ENCODE data around the gene TMEM220.
"Not testable (repeated sequence)": the region's sequence is repeated elsewhere in the genome, so short reads cannot be mapped to it uniquely, and the experiment has no call there.

The TMEM220 gene

GRCh38 chr17:10699856-10700255 lies 30.0 kb downstream of the TMEM220 start:
- Histone ChIP-seq H3K4me2 (ENCODE audit: low read length) (no peak overlapping the region), H3K79me2 (ENCODE audit: control insufficient read depth, low read length) (peaks cover 51% of the 10 kb centered on the region)

GRCh38 chr17:10698096-10698818 lies 31.6 kb downstream of the TMEM220 start:
- H3K79me2 ChIP-seq (ENCODE audit: control insufficient read depth, low read length) = peaks cover 66% of the 10 kb centered on the region
- H3K4me1 ChIP-seq (ENCODE audit: control insufficient read depth, low read length) = peaks cover 21% of the 10 kb centered on the region
- TF ChIP-seq CTCF (IDR thresholded peaks at IDR 0.05; ENCODE audit: low read depth, low read length, poor library complexity, severe bottlenecking) (no peak), EZH2phosphoT487 (IDR thresholded peaks at IDR 0.05; ENCODE audit: borderline replicate concordance, low read length) (no peak)
- peak overlapping the region; percentile 69 for H3K27ac ChIP-seq (ENCODE audit: low read depth, low read length)
- H3K4me2 ChIP-seq (ENCODE audit: low read length) = peak overlapping the region; percentile 83
- H3F3A ChIP-seq (ENCODE audit: control insufficient read depth, insufficient read depth) = no peaks in the 10 kb centered on the region
- H3K4me3 ChIP-seq (ENCODE audit: low read length) = peak overlapping the region; percentile 95
- 0 out of 2 replicates have a peak, but pooled peaks cover 6% of the 10 kb centered on the region for H4K20me1 ChIP-seq (ENCODE audit: control insufficient read depth, insufficient read depth, low read depth, low read length)
- H3K9me2 ChIP-seq (replicated peaks; ENCODE audit: control insufficient read depth, low read length) = no peaks in the 10 kb centered on the region
- H3K36me3 ChIP-seq (ENCODE audit: control insufficient read depth, low read length) = peaks cover 37% of the 10 kb centered on the region
- no peaks in the 10 kb centered on the region for H3K9me3 ChIP-seq (ENCODE audit: control insufficient read depth, insufficient read depth, low read length)
- no peaks in the 10 kb centered on the region for H3K27me3 ChIP-seq (ENCODE audit: control insufficient read depth, low read length)

More at GRCh38 chr17:10699856-10700255, 30.0 kb downstream of the TMEM220 start:
- no peaks in the 10 kb centered on the region for H3K27me3 ChIP-seq (ENCODE audit: control insufficient read depth, low read length)
- H3K4me1 ChIP-seq (ENCODE audit: control insufficient read depth, low read length) = peaks cover 21% of the 10 kb centered on the region
- H3K4me3 ChIP-seq (ENCODE audit: low read length) = no peak overlapping the region
- H3K9me3 ChIP-seq (ENCODE audit: control insufficient read depth, insufficient read depth, low read length) = no peaks in the 10 kb centered on the region
- no peak overlapping the region for H3K27ac ChIP-seq (ENCODE audit: low read depth, low read length)
- no peaks in the 10 kb centered on the region for H3F3A ChIP-seq (ENCODE audit: control insufficient read depth, insufficient read depth)
- H3K9me2 ChIP-seq (replicated peaks; ENCODE audit: control insufficient read depth, low read length) = no peaks in the 10 kb centered on the region
- no peaks in the 10 kb centered on the region for H4K20me1 ChIP-seq (ENCODE audit: control insufficient read depth, insufficient read depth, low read depth, low read length)
- TF ChIP-seq CTCF (IDR thresholded peaks at IDR 0.05; ENCODE audit: low read depth, low read length, poor library complexity, severe bottlenecking) = no peak
- TF ChIP-seq EZH2phosphoT487 (IDR thresholded peaks at IDR 0.05; ENCODE audit: borderline replicate concordance, low read length) = no peak
- H3K36me3 ChIP-seq (ENCODE audit: control insufficient read depth, low read length) = peaks cover 24% of the 10 kb centered on the region

- Histone ChIP-seq H3K27ac (ENCODE audit: low read depth, low read length) (peak within 1 kb of the TSS; percentile 69), H3K36me3 (ENCODE audit: control insufficient read depth, low read length) (peaks cover 46% of the 10 kb centered on the region), H3F3A (ENCODE audit: control insufficient read depth, insufficient read depth) (no peaks in the 10 kb centered on the region), H3K4me3 (ENCODE audit: low read length) (peak within 1 kb of the TSS; percentile 95), H4K20me1 (ENCODE audit: control insufficient read depth, insufficient read depth, low read depth, low read length) (0 out of 2 replicates have a peak, but pooled peaks cover 7% of the 10 kb centered on the region), H3K79me2 (ENCODE audit: control insufficient read depth, low read length) (peaks cover 72% of the 10 kb centered on the region), H3K9me2 (replicated peaks; ENCODE audit: control insufficient read depth, low read length) (no peaks in the 10 kb centered on the region), H3K4me2 (ENCODE audit: low read length) (peak within 1 kb of the TSS; percentile 83), H3K4me1 (ENCODE audit: control insufficient read depth, low read length) (peaks cover 21% of the 10 kb centered on the region), H3K9me3 (ENCODE audit: control insufficient read depth, insufficient read depth, low read length) (no peaks in the 10 kb centered on the region), H3K27me3 (ENCODE audit: control insufficient read depth, low read length) (no peaks in the 10 kb centered on the region)
- TF ChIP-seq CTCF (IDR thresholded peaks at IDR 0.05; ENCODE audit: low read depth, low read length, poor library complexity, severe bottlenecking) (peak; percentile 37), EZH2phosphoT487 (IDR thresholded peaks at IDR 0.05; ENCODE audit: borderline replicate concordance, low read length) (no peak)
Measured at GRCh38 chr17:10697092-10698081, 32.4 kb downstream of the TMEM220 start, which contains the start of the genes ADPRM and SCO1. Gene ADPRM (plus strand): TSS chr17:10697594. CDS start chr17:10704927, 7,333 bp downstream. Gene SCO1 (minus strand): TSS chr17:10697533. CDS start chr17:10697507, 26 bp downstream.

GRCh38 chr17:10695875-10696407 lies 33.9 kb downstream of the TMEM220 start:
- H3K9me3 ChIP-seq (ENCODE audit: control insufficient read depth, insufficient read depth, low read length); H3K27ac ChIP-seq (ENCODE audit: low read depth, low read length); H3K9me2 ChIP-seq (replicated peaks; ENCODE audit: control insufficient read depth, low read length); H3K27me3 ChIP-seq (ENCODE audit: control insufficient read depth, low read length); H4K20me1 ChIP-seq (ENCODE audit: control insufficient read depth, insufficient read depth, low read depth, low read length); H3F3A ChIP-seq (ENCODE audit: control insufficient read depth, insufficient read depth): not testable (repeated sequence)
- H3K4me2 ChIP-seq (ENCODE audit: low read length) = peak overlapping the region; percentile 83
- H3K4me3 ChIP-seq (ENCODE audit: low read length) = peak overlapping the region; percentile 95
- H3K79me2 ChIP-seq (ENCODE audit: control insufficient read depth, low read length) = peaks cover 82% of the 10 kb centered on the region
- H3K36me3 ChIP-seq (ENCODE audit: control insufficient read depth, low read length) = peaks cover 60% of the 10 kb centered on the region
- H3K4me1 ChIP-seq (ENCODE audit: control insufficient read depth, low read length) = peaks cover 24% of the 10 kb centered on the region

Data from DOHH2 (cell line).